Amniotic epithelial cell (primary cell): ENCODE data around the gene SLC34A3.
"Not testable (repeated sequence)": the region's sequence is repeated elsewhere in the genome, so short reads cannot be mapped to it uniquely, and the experiment has no call there.

Experiments
- DNase-seq: peaks from one replicate; pipeline ENCODE4 v3.0.0-alpha.2; 2010; ENCODE audit warnings: low read depth

SLC34A3 gene

DNA sequence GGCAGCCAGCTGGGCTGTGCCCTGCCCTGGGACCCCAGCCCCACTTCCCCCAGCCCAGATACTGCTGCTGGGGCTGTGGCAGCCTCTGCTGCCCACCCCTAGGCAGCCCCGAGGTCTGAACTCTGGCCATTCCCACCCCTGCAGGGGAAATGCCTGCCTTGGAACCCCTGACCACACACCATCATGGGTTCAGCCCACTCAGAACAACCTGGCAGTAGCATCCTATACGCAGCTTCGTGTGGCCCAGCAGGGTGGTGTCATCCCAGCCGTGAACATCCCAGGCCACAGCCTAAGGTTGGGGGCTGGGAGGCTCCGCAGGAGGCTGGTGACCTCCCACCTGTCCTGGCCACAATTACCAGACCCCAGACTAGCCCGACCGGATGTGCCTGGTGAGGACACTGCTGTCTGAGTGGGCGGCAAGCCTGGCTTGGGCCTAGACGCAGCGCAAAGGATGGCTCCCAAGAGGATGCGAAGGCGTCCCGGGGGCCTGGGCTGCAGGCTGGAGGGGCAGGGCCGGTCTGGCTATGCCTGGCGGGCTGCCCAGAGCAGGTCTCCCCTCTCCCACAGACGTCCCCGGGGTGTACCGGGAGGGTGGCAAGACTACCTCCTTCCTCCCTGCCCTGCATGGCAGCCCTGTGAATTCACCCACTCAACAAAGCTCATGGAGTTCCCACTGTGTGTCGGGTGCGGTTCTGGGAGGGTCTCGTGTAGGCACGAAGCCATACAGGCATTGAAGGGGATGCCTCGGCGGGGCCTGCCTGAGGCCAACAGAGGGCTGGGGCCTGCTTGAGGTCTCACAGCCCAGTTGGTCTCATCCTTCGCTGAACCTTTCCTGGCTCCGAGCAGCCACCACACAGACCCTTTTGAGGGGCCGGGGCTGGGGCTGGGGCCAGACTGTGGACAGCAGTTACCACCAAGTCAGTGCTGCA, 1.5 kb upstream of the SLC34A3 start:
- no peak for DNase-seq

- DNase-seq, result no peak
These were observed 597 bp upstream of the SLC34A3 start for GRCh38 chr9:137229903-137230704.

DNA sequence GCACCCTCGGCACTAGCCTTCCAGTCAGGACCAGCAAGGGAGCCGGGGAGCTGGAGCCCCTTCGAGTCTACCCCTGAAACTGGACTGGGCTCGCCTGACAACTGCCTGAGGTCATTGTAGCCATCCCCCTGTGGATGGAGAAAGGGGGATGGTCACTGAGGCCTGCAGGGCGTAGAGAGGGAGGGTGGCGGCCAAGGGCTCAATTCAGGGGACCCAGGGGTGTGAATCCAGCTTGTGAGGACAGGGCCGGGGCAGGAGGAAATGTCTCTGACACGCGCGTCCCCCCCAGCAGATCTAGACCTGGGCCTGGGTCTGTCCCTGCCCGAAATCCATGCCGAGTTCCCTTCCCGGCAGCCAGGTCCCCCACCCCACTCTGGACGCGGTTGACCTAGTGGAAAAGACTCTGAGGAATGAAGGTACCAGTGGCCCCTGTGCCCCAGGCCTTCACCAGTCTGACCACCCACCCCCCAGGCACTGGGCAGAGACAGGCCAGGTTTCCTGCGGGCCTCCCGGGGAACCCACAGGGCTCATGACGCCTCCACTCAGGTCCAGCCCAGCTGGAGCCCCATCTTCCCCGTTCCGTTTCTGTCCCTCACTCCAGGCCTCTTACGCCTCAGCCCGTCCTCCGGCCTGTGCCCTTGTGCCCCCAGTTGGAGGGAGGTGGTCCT, 805 bp downstream of the SLC34A3 start:
- no peak for DNase-seq

GRCh38 chr9:137232101-137232500, 1.4 kb downstream of the SLC34A3 start:
- DNase-seq, result no peak

GRCh38 chr9:137232510-137232909, 1.8 kb downstream of the SLC34A3 start:
- no peak for DNase-seq

DNA sequence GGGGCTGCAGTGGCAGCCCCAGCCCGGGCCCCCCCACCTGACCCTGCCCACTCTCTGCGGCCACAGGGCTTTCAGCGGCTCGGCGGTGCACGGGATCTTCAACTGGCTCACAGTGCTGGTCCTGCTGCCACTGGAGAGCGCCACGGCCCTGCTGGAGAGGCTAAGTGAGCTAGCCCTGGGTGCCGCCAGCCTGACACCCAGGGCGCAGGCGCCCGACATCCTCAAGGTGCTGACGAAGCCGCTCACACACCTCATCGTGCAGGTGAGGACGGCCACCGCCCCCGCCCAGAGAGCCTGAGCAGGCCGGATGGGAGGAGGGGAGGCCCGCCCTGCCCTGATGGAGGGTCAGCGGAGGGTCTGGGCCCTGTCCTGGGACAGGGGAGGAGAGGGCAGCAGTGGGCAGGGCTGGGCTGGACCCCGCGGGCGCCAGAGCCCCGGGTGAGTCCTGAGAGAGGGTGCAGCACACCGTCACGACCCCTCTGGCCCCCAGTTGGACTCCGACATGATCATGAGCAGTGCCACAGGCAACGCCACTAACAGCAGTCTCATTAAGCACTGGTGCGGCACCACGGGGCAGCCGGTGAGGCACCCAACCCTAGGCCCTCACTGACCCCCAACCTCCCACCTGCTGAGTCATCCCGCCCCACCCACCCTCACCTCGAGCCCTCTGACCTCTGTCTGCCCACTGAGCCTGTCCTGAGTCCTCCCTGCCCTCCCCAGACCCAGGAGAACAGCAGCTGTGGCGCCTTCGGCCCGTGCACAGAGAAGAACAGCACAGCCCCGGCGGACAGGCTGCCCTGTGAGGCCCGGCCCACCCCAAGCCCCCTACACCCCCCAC, 2.7 kb downstream of the SLC34A3 start:
- DNase-seq, result no peak

DNA sequence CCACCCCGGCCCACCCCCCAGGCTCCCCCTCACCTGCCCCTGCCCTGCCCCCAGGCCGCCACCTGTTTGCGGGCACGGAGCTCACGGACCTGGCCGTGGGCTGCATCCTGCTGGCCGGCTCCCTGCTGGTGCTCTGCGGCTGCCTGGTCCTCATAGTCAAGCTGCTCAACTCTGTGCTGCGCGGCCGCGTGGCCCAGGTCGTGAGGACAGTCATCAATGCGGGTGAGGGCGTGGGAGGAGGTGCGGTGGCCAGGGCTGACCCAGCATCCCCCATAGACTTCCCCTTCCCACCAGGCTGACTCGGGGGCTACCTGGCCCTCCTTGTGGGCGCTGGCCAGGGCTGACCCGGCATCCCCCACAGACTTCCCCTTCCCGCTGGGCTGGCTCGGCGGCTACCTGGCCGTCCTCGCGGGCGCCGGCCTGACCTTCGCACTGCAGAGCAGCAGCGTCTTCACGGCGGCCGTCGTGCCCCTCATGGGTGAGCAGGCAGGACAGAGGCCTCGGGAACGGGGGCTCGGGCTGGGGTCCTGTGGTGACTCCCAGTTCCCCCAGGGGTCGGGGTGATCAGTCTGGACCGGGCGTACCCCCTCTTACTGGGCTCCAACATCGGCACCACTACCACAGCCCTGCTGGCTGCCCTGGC, 3.5 kb downstream of the SLC34A3 start:
- no peak for DNase-seq

GRCh38 chr9:137234758-137235423, 4.2 kb downstream of the SLC34A3 start:
- DNase-seq, result no peak

DNA sequence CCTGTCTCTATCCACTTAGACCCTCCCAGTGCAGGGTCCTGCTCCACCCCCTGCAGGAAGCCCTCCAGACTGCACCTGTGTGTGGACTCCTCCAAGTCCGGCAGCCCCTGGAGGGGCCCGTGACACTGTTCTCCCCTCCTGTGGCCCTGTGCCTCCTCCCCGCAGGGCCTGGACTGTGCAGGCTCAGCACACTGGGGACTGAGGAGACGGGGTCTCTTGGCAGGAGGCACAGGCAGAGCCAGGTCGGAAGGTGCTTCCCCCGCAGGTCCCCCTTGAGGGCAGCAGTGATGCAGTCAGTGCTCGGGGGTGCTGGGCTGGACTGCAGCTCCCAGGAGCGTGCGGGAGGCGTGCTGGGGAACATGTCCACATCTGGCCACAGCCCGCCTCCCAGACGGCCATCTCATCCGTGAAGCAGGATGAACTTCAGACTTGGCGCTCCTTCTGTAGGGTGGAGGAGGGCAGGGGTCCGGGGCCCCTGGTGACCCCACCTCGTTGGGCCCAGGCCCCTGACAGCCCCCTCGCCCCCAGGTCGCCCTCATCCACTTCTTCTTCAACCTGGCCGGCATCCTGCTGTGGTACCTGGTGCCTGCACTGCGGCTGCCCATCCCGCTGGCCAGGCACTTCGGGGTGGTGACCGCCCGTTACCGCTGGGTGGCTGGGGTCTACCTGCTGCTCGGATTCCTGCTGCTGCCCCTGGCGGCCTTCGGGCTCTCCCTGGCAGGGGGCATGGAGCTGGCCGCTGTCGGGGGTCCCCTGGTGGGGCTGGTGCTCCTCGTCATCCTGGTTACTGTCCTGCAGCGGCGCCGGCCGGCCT, 4.9 kb downstream of the SLC34A3 start:
- DNase-seq, result no peak

GRCh38 chr9:137236238-137236935, 5.7 kb downstream of the SLC34A3 start:
- peak; percentile 49 for DNase-seq

- DNase-seq, result no peak
These were observed 6.3 kb downstream of the SLC34A3 start for GRCh38 chr9:137236936-137237421.

DNA sequence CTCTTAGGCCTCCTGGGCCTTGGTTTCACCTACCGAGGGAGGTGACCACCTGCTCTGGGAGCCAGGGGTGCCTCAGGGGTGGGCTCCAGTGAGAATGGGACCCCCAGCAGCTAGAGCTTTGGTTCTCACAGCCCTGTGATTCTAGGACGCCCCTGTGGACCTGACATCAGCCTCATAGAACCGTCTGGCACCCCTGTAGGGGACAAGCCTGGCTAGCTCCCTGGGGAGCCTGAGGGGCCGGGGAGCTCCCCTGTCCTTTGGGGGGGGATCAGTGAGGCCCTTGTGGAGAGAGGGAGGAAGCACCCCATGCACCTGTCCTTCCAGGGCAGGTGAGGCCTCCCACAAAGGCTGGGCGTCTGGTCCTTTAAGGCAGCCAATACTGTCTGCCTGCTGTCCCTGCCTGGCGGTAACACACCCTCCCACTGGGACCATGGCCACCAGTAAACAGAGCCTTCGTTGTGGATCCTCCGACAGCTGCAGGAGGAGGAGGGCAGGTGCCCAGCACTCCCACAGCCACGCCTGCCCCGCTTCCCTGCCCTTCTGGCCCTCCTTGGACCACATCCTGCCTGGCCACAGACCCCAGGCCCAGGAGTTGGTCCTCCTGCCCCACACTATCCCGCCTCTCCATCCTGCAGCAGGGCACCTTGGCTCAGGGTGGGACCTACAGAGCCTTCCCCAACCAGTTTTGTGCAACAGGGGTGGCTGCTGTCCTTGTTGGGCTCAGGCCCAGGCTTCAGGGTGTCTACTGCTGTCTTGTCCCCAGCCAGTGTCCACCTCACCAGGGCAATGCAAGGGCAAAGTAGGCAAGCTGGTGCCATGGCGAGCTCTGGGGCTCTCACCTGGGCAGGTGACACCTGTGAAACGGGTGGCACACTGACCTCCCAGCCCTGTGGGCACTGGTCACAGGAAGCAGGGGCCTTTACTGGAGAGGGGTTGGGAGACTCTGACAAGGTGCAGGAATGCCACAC, 7.3 kb downstream of the SLC34A3 start:
- DNase-seq, result no peak

DNA sequence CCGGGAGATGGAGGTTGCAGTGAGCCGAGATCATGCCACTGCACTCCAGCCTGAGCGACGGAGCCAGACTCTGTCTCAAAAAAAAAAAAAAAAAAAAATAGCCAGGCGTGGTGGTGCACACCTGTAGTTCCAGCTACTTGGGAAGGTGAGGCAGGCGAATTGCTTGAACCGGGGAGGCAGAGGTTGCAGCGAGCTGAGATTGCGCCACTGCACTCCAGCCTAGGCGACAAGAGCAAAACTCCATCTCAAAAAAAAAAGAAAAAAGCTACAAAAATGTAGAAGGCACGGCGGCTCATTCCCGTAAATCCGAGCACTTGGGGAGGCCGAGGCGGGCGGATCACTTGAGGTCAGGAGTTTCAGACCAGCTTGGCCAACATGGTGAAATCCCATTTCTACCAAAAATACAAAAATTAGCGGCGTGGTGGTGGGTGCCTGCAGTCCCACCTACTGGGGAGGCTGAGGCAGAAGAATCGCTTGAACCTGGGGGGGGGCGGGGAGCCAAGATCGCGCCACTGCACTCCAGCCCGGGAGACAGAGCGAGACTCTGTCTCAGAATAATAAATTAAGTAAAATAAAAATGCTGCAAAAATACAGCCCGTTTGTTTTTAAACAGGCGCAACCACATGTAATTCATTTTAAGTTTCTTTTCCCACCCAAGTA, 9.0 kb downstream of the SLC34A3 start:
- not testable (repeated sequence) for DNase-seq

DNA sequence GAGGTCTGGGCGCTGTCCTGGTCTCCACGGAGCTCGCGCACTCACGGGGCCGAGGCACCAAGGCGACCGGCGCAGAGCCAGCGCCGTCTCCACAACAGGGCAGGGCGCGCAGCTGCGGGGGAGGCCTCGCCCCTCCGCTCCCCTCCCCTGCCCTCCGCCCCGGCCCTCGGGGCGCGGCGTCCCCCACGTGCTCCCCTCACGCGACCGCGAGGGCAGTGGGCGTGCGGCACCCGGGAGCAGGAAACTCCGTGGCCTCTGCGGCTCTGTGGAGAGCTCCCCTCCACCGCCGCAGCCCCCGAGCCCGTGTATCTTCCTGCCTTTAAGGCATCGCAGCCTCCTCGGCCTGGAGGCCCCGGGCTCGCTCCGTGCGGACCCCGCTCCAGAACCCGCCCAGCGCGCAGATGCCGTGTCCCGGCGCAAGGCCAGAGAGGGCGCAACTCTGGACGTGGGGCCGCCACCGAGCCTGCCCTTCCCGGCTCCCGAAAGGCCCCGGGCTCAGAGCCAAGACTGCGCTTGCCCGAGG, 9.7 kb downstream of the SLC34A3 start:
- DNase-seq, result peak; percentile 60

GRCh38 chr9:137240841-137241489, 10.3 kb downstream of the SLC34A3 start, which contains the start of gene TUBB4B:
TSS of gene TUBB4B (plus strand) at chr9:137241287. CDS start at chr9:137241361, 74 bp downstream.
- DNase-seq, result peak; percentile 100
